Uterus (tissue), 2 donors: Measurements from ENCODE around the gene ZMYND19.
"Not testable (repeated sequence)": the region's sequence is repeated elsewhere in the genome, so short reads cannot be mapped to it uniquely, and the experiment has no call there.

ENCODE experiments used
- CTCF ChIP-seq, 4 experiments: fragments of 200-600 bp in 2 of 4; fragments of 450-650 bp in 2 of 4; sonication (generic) in 2 of 4; IDR thresholded peaks; one replicate each; pipeline ENCODE4 v1.5.1; 2016 to 2019; ENCODE audit warnings: antibody characterized with exemption in 4 of 4, mild to moderate bottlenecking in 2 of 4, moderate library complexity in 1 of 4
- POLR2A ChIP-seq, 2 donors: fragments of 450-650 bp; IDR thresholded peaks; one replicate each; pipeline ENCODE4 v1.6.1; 2016; ENCODE audit warnings: antibody characterized with exemption in 2 of 2, mild to moderate bottlenecking in 1 of 2, moderate library complexity in 1 of 2

DNA sequence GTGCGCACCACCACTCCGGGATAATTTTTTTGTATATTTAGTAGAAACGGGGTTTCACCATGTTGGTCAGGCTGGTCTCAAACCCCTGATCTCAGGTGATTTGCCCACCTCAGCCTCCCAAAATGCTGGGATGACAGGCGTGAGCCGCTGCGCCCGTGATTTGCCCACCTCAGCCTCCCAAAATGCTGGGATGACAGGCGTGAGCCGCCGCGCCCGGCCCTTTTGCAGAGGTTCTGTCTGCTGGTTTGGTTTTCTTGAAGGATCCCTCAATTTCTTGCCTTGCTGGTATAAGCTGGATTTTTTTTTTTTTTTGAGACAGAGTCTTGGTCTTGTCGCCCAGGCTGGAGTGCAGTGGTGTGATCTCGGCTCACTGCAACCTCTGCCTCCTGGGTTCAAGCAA, 37.1 kb upstream of the ZMYND19 start:
- TF ChIP-seq POLR2A, CTCF (IDR thresholded peaks at IDR 0.05): not testable (repeated sequence)
